IMR-90 (cell line): ENCODE measurements around the gene TMEM221. TPM values are rescaled to one million over a fixed set of nuclear protein-coding genes. Genes with fewer than 3 reads are reported as not detected.
A peak's percentile ranks its signal among the peaks of the same experiment; 100 is the strongest.

Experiments
- ATAC-seq: fragments of 200-7000 bp; cut with Tn5 transposase; 2 replicates; pipeline ENCODE4 v1.9.1; 2020; ENCODE audit warnings: low read depth, mild to moderate bottlenecking, moderate library complexity
- BruUV-seq: library from RNA; stranded (reverse); fragments of 400-500 nt; replicated peaks from 2 replicates; lab custom pipeline; 2021; lab: Mats Ljungman, UMichigan
- CTCF ChIA-PET: fragments of 300-600 bp; formaldehyde crosslinking; extraction: SDS; loops from one replicate; lab custom pipeline; 2021; ENCODE audit warnings: antibody characterized with exemption; lab: Yijun Ruan, JAX
- POLR2A ChIA-PET: fragments of 300-600 bp; sonication (Branson Sonifier 250); formaldehyde crosslinking; loops from one replicate; lab custom pipeline; 2022; ENCODE audit warnings: antibody characterized with exemption; ENCODE audit not compliant: unreplicated experiment; lab: Charles Lee
- DNase-seq: peaks from one replicate; pipeline ENCODE4 v3.0.0; 2013
- H2AFZ ChIP-seq: replicated peaks from 2 replicates; pipeline ENCODE3; 2013; ENCODE audit warnings: low read length, mild to moderate bottlenecking; ENCODE audit not compliant: poor library complexity
- H2AK5ac ChIP-seq: 2 replicates; pipeline ENCODE4 v1.6.1; 2013; ENCODE audit warnings: low read depth, low read length, inconsistent platforms
- H2AK9ac ChIP-seq: replicated peaks from 2 replicates; pipeline ENCODE3; 2013; ENCODE audit warnings: mild to moderate bottlenecking, low read depth, low read length, moderate library complexity; ENCODE audit not compliant: poor library complexity
- H2BK120ac ChIP-seq: 2 replicates; pipeline ENCODE4 v1.6.1; 2013; ENCODE audit warnings: low read depth, low read length, inconsistent platforms
- H2BK15ac ChIP-seq: 3 replicates; pipeline ENCODE4 v1.6.1; 2013; ENCODE audit warnings: low read depth, low read length, inconsistent platforms
- H2BK20ac ChIP-seq: 2 replicates; pipeline ENCODE4 v1.6.1; 2013; ENCODE audit warnings: low read depth, mild to moderate bottlenecking, inconsistent platforms, low read length, moderate library complexity
- H2BK5ac ChIP-seq: 2 replicates; pipeline ENCODE4 v1.6.1; 2013; ENCODE audit warnings: mild to moderate bottlenecking, low read depth, low read length, inconsistent platforms; ENCODE audit not compliant: poor library complexity, severe bottlenecking
- H3K14ac ChIP-seq: replicated peaks from 2 replicates; pipeline ENCODE4 v1.6.1; 2013; ENCODE audit warnings: low read depth, low read length, inconsistent platforms
- H3K18ac ChIP-seq: 2 replicates; pipeline ENCODE4 v1.6.1; 2013; ENCODE audit warnings: low read depth, low read length, control low read depth
- H3K23ac ChIP-seq: 2 replicates; pipeline ENCODE4 v1.6.1; 2013; ENCODE audit warnings: low read depth, low read length, inconsistent platforms
- H3K27ac ChIP-seq: 2 replicates; pipeline ENCODE4 v1.5.1; 2013; ENCODE audit warnings: mild to moderate bottlenecking, control low read depth, low read length; ENCODE audit not compliant: insufficient read depth
- H3K27me3 ChIP-seq: 2 replicates; pipeline ENCODE4 v1.6.1; 2013; ENCODE audit warnings: low read length; ENCODE audit not compliant: control insufficient read depth, insufficient read depth
- H3K36me3 ChIP-seq: 2 replicates; pipeline ENCODE4 v1.6.1; 2013; ENCODE audit warnings: low read length, mixed read lengths; ENCODE audit not compliant: control insufficient read depth, insufficient read depth
- H3K4ac ChIP-seq: 2 replicates; pipeline ENCODE4 v1.6.1; 2013; ENCODE audit warnings: low read depth, low read length, inconsistent platforms
- H3K4me1 ChIP-seq: 2 replicates; pipeline ENCODE4 v1.6.1; 2013; ENCODE audit warnings: low read length, mixed read lengths; ENCODE audit not compliant: control insufficient read depth, insufficient read depth
- H3K4me2 ChIP-seq: 2 replicates; pipeline ENCODE4 v1.6.1; 2013; ENCODE audit warnings: low read depth, mild to moderate bottlenecking, control low read depth, low read length, moderate library complexity
- H3K4me3 ChIP-seq: 2 replicates; pipeline ENCODE4 v1.5.1; 2013; ENCODE audit warnings: low read depth, mild to moderate bottlenecking, control low read depth, low read length, moderate library complexity; ENCODE audit not compliant: insufficient read depth
- H3K56ac ChIP-seq: 2 replicates; pipeline ENCODE4 v1.6.1; 2013; ENCODE audit warnings: low read length, inconsistent platforms; ENCODE audit not compliant: insufficient read depth; ENCODE audit errors: extremely low read depth
- H3K79me1 ChIP-seq, 2 experiments: 2 replicates each; pipeline ENCODE4 v1.6.1; 2013; ENCODE audit warnings: low read length in 2 of 2, inconsistent platforms in 1 of 2, low read depth in 1 of 2
- H3K9ac ChIP-seq: 2 replicates; pipeline ENCODE4 v1.6.1; 2013; ENCODE audit warnings: low read depth, low read length, control low read depth
- H3K9me1 ChIP-seq: 2 replicates; pipeline ENCODE4 v1.6.1; 2013; ENCODE audit warnings: low read length, inconsistent platforms; ENCODE audit not compliant: insufficient read depth
- H3K9me3 ChIP-seq: 2 replicates; pipeline ENCODE4 v1.6.1; 2013; ENCODE audit warnings: low read length; ENCODE audit not compliant: control insufficient read depth, insufficient read depth
- H4K20me1 ChIP-seq: 2 replicates; pipeline ENCODE4 v1.6.1; 2013; ENCODE audit warnings: low read length, inconsistent platforms; ENCODE audit not compliant: insufficient read depth
- H4K5ac ChIP-seq: 2 replicates; pipeline ENCODE4 v1.6.1; 2013; ENCODE audit warnings: mild to moderate bottlenecking, low read depth, low read length, control low read depth
- H4K8ac ChIP-seq, 2 experiments: 2 replicates each; pipeline ENCODE4 v1.6.1; 2013; ENCODE audit warnings: low read depth in 2 of 2, low read length in 2 of 2, control low read depth in 1 of 2, inconsistent platforms in 1 of 2
- H4K91ac ChIP-seq: 2 replicates; pipeline ENCODE4 v1.6.1; 2013; ENCODE audit warnings: low read depth, low read length, inconsistent platforms; ENCODE audit not compliant: insufficient read depth
- BHLHE40 ChIP-seq: fragments of 150-350 bp; IDR thresholded peaks from 2 replicates; pipeline ENCODE4 v1.6.1; 2016; ENCODE audit warnings: mild to moderate bottlenecking, low read depth, low read length
- CEBPB ChIP-seq: IDR thresholded peaks from 2 replicates; pipeline ENCODE4 v1.6.1; 2012; ENCODE audit warnings: low read depth, low read length, improper control_type of control experiment
- CHD1 ChIP-seq: IDR thresholded peaks from 2 replicates; pipeline ENCODE4 v1.6.1; 2012; ENCODE audit warnings: low read depth, low read length, improper control_type of control experiment
- FOS ChIP-seq: fragments of 150-350 bp; IDR thresholded peaks from 2 replicates; pipeline ENCODE4 v1.6.1; 2016; ENCODE audit warnings: low read depth, low read length
- MAFK ChIP-seq: IDR thresholded peaks from 2 replicates; pipeline ENCODE4 v1.6.1; 2012; ENCODE audit warnings: low read depth, low read length, improper control_type of control experiment
- MAZ ChIP-seq: IDR thresholded peaks from 2 replicates; pipeline ENCODE4 v1.6.1; 2012; ENCODE audit warnings: low read depth, mild to moderate bottlenecking, low read length, improper control_type of control experiment, moderate library complexity, borderline replicate concordance
- MXI1 ChIP-seq: IDR thresholded peaks from 2 replicates; pipeline ENCODE4 v1.6.1; 2012; ENCODE audit warnings: low read depth, mild to moderate bottlenecking, low read length, moderate library complexity, borderline replicate concordance
- NFE2L2 ChIP-seq: fragments of 150-350 bp; IDR thresholded peaks from 2 replicates; pipeline ENCODE4 v1.6.1; 2016; ENCODE audit warnings: low read depth, mild to moderate bottlenecking, low read length
- POLR2A ChIP-seq: IDR thresholded peaks from 2 replicates; pipeline ENCODE4 v1.6.1; 2012; ENCODE audit warnings: mild to moderate bottlenecking, low read depth, low read length
- RAD21 ChIP-seq: IDR thresholded peaks from 2 replicates; pipeline ENCODE4 v1.6.1; 2012; ENCODE audit warnings: low read length, improper control_type of control experiment
- RCOR1 ChIP-seq: IDR thresholded peaks from 2 replicates; pipeline ENCODE4 v1.6.1; 2012; ENCODE audit warnings: mild to moderate bottlenecking, low read length, improper control_type of control experiment; ENCODE audit not compliant: insufficient replicate concordance
- RFX5 ChIP-seq: IDR thresholded peaks from 2 replicates; pipeline ENCODE4 v1.8.0; 2012; ENCODE audit warnings: low read depth, mild to moderate bottlenecking, low read length, moderate library complexity
- WGBS, 2 experiments: methylation state at CpG; one replicate each; pipeline versions ENCODE4 v1.1.5 to v1.1.7; 2013; ENCODE audit warnings: missing lambda C conversion rate in 2 of 2; ENCODE audit not compliant: insufficient read length in 1 of 2; ENCODE audit errors: extremely low coverage in 2 of 2; 5-methylcytosine and 5-hydroxymethylcytosine counted together
- dilution Hi-C: fragments of 300-500 bp; cut with HindIII; formaldehyde crosslinking; loops from one replicate; pipeline ENCODE4 v1.14.3; 2018; ENCODE audit warnings: low sequenced_read_pairs; ENCODE audit not compliant: unreplicated experiment
- in situ Hi-C: fragments of 300-500 bp; cut with MboI; formaldehyde crosslinking; loops from 3 replicates; pipeline ENCODE4 v1.14.3; 2019; ENCODE audit warnings: low sequenced_read_pairs, inconsistent platforms, mixed read lengths
- intact Hi-C: fragments of 100-400 bp; cut with micrococcal nuclease; formaldehyde crosslinking; loops from 2 replicates; pipeline ENCODE4 v1.10.0; 2022
- polyA plus RNA-seq, 3 experiments: library from polyadenylated mRNA; depleted of rRNA; stranded (reverse); fragments of >200 nt; gene quantifications; 2 replicates each; pipeline ENCODE4 v1.2.3, GENCODE V29; 2012; ENCODE audit warnings: low replicate concordance in 1 of 3
- total RNA-seq: library from RNA; depleted of rRNA; stranded (reverse); fragments of >200 nt; gene quantifications from 2 replicates; pipeline ENCODE4 v1.2.3, GENCODE V29; 2012
- TF ChIP-seq, protein P1 (sequence below): fragments of 150-350 bp; IDR thresholded peaks from 2 replicates; pipeline ENCODE4 v1.6.1; 2016; ENCODE audit warnings: low read depth, mild to moderate bottlenecking, low read length, moderate library complexity, borderline replicate concordance
- TF ChIP-seq, protein P2 (sequence below): fragments of 150-350 bp; IDR thresholded peaks from 2 replicates; pipeline ENCODE4 v1.6.1; 2017; ENCODE audit warnings: mild to moderate bottlenecking, antibody characterized with exemption, low read length, low read depth

TMEM221 gene
- total and polyA plus RNA-seq, 2 of the 4 experiments (the other 2 are of a cell fraction) = 0.12 TPM; not detected in 1

DNA sequence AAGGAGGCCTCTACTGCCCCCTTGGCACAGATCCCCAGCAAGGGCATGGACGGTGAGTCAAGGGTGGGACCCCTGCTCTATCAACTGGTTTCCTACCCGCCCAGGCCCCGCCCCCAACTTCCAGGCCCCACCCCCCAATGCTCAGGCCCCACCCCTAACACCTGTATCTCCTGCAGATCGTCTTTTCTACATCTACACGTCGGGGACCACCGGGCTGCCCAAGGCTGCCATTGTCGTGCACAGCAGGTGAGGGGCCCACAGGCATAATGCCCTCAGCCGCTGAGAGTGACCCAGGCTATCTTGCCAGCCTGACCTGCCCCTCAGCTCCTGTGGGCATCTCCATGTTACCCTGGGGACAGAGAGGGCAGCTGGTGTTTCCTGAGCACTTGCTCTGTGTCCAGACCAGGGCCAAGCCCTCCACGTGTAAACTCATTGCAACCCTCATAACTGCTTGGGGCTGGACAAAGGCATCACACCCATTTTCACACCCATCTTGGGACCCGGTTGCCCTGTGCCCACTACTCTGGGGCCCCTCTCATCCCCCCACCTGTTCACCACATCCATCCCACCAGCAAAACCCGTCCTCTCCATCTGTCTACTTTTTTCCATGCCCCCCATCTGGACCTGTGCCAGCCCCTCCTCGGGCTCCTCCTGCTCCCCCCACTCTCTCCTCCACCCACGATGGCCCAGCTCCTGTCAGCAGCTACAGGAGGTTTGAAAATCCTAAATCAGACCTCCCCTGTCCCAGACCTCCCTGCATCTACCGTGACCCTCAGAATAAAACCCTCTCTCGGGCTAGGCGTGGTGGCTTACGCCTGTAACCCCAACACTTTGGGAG lies 39.0 kb upstream of the TMEM221 start (continued):
- no peak for TF ChIP-seq FOS

DNA sequence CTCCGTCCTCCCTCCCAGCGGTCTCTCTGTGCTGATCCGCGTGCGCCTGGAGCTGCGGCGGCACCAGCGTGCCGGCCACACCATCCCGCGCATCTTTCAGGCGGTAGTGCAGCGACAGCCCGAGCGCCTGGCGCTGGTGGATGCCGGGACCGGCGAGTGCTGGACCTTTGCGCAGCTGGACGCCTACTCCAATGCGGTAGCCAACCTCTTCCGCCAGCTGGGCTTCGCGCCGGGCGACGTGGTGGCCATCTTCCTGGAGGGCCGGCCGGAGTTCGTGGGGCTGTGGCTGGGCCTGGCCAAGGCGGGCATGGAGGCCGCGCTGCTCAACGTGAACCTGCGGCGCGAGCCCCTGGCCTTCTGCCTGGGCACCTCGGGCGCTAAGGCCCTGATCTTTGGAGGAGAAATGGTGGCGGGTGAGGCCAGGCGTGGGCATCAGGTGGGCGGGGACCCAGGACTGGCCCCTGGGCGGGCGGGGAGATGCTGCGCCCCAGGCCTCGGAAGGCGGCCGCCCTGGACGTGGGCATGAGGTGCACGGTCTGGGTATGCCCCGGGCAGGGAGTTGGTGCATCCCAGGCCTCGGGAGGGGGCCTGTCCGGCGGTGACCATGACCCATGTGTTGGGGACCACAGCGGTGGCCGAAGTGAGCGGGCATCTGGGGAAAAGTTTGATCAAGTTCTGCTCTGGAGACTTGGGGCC lies 38.2 kb upstream of the TMEM221 start:
- WGBS, 2 experiments = 93% methylated on average over 38 of the region's 58 CpGs; no CpG with 5 or more reads in 1 of the 2 experiments
- no peak overlapping the region for H4K5ac ChIP-seq
- H3K9me1 ChIP-seq = peaks cover 4% of the 10 kb centered on the region; the same call in 1 of the 2 replicates
- H2AK5ac ChIP-seq = no peak overlapping the region
- H3K27ac ChIP-seq = no peak overlapping the region
- no peak overlapping the region for H2BK5ac ChIP-seq
- no peaks in the 10 kb centered on the region; the same call in 1 of the 2 replicates for H3K4me1 ChIP-seq
- no peaks in the 10 kb centered on the region for H3K9me3 ChIP-seq
- H3K27me3 ChIP-seq = no peaks in the 10 kb centered on the region
- BruUV-seq = no TSS peak
- H2BK15ac ChIP-seq = no peak overlapping the region
- no peak overlapping the region for H2AFZ ChIP-seq
- no peak overlapping the region for H4K8ac ChIP-seq
- H2BK120ac ChIP-seq = no peak overlapping the region
- in situ Hi-C loops (no loop called here), intact Hi-C loops (no loop called here), dilution Hi-C loops (no loop called here)
- H4K20me1 ChIP-seq = peaks cover 32% of the 10 kb centered on the region
- no peak for ATAC-seq
- peak overlapping the region; percentile 16 for H2AK9ac ChIP-seq
- H4K91ac ChIP-seq = no peak overlapping the region
- no peak overlapping the region for H3K56ac ChIP-seq
- no peak overlapping the region for H3K4me2 ChIP-seq
- no peak overlapping the region for H3K14ac ChIP-seq
- H3K36me3 ChIP-seq = peaks cover 12% of the 10 kb centered on the region
- H3K23ac ChIP-seq = no peak overlapping the region
- H2BK20ac ChIP-seq = no peak overlapping the region
- CTCF ChIA-PET = interaction anchor here (0.7 kb wide), 1 partner anchor 9 kb away, joined by 3 read pairs; no protein-coding TSS in a partner anchor
- peaks cover 13 to 26% of the 10 kb centered on the region in 2 experiments for H3K79me1 ChIP-seq
- DNase-seq = no peak
- no peak overlapping the region for H3K4me3 ChIP-seq
- H3K9ac ChIP-seq = no peak overlapping the region
- POLR2A ChIA-PET = no interaction called here
- no peak overlapping the region for H3K18ac ChIP-seq
- no peak overlapping the region for H3K4ac ChIP-seq
- TF ChIP-seq MAFK (no peak), RFX5 (no peak), RAD21 (no peak), NFE2L2 (no peak), BHLHE40 (no peak), RCOR1 (no peak), MAZ (no peak), POLR2A (no peak), CEBPB (no peak), CHD1 (no peak), FOS (no peak), MXI1 (no peak)
- TF ChIP-seq, protein P1, sequence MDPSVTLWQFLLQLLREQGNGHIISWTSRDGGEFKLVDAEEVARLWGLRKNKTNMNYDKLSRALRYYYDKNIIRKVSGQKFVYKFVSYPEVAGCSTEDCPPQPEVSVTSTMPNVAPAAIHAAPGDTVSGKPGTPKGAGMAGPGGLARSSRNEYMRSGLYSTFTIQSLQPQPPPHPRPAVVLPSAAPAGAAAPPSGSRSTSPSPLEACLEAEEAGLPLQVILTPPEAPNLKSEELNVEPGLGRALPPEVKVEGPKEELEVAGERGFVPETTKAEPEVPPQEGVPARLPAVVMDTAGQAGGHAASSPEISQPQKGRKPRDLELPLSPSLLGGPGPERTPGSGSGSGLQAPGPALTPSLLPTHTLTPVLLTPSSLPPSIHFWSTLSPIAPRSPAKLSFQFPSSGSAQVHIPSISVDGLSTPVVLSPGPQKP = no peak
- TF ChIP-seq, protein P2, sequence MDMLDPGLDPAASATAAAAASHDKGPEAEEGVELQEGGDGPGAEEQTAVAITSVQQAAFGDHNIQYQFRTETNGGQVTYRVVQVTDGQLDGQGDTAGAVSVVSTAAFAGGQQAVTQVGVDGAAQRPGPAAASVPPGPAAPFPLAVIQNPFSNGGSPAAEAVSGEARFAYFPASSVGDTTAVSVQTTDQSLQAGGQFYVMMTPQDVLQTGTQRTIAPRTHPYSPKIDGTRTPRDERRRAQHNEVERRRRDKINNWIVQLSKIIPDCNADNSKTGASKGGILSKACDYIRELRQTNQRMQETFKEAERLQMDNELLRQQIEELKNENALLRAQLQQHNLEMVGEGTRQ = no peak
